GM21529 (cell line): ENCODE measurements around the gene SLC6A17.

Experiments used
- ATAC-seq: cut with Tn5 transposase; IDR thresholded peaks from one replicate; pipeline ENCODE4 v1.9.1; 2021; ENCODE audit not compliant: unreplicated experiment

SLC6A17 gene

DNA sequence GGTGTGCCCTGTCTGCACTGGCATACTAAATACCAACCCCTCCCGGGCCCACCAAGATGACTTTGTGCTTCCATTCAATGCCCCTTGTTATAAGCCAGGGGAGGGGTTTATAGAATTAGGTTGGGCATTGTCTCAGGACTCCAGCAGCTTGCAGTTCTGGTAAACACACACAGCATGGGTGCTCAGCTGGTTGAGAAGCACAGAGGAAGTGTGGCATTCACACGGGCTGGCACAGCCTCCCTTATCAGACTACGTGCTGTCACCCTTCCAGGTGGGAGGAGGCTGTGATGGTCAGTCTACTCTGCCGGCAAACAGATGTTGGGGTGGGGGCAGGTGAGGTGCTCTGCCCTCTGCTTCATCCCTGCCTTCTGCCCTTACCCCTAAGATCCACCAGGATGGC lies 15.0 kb upstream of the SLC6A17 start:
- no peak for ATAC-seq

DNA sequence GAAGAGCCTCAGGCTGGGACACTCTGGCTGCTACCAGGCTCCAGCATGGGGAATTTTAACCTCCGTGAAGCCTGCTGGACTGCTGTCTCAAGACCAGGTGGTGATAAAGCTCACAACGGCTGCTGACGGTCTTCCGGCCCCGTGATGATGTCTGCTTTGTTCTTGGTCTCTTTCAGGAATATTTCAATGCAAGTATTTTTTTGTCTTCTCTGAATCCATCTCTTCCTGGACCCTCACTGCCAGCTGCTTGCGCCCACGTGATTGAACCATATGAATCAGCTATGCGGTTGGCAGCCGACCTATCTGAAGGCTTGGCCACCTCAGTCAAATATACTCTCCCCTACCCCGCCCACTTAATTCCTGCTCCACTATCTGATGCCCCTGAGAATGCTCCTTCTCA lies 14.6 kb upstream of the SLC6A17 start:
- no peak for ATAC-seq

DNA sequence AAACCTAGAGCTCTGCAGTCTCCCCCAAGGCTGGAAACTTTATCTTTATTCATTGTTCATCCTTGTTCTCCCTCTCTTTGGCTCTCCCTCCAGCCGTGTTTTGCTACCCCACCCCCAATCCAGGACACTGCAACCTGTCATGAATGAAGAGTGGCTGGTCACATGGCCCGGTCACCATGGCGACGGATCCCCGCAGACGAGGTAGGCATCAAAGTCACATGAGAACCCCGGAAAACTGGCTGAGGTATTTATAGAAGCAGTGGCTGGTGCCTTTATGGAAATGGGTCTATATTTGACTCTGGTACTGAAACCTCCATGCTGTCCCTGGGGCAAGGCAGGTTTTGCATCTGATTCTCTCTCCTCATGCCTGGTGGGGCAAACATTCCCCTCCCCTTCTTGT lies 13.4 kb upstream of the SLC6A17 start:
- no peak for ATAC-seq

GRCh38 chr1:110138956-110139355 lies 11.3 kb upstream of the SLC6A17 start:
- ATAC-seq: no peak

DNA sequence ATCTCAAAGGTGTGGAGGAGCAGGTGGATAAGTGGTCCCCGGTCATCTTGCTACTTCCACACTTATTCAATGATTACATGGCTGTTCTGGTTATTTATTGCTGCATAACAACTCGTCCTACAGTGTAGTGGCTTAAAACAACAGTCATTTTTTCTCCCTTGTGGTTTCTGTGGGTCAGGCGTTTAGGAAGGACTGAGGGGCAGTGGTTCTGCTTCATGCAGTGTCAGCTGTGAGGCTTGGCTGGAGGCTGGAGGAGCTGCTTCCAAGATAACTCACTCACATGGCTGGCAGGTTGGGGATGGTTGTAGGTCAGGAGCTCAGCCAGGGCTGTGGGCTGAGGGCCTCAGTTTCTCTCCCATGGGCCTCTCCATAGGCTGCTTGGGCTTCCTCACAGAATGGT lies 5.9 kb upstream of the SLC6A17 start:
- ATAC-seq: no peak

GRCh38 chr1:110148961-110149360 lies 1.3 kb upstream of the SLC6A17 start:
- no peak for ATAC-seq

DNA sequence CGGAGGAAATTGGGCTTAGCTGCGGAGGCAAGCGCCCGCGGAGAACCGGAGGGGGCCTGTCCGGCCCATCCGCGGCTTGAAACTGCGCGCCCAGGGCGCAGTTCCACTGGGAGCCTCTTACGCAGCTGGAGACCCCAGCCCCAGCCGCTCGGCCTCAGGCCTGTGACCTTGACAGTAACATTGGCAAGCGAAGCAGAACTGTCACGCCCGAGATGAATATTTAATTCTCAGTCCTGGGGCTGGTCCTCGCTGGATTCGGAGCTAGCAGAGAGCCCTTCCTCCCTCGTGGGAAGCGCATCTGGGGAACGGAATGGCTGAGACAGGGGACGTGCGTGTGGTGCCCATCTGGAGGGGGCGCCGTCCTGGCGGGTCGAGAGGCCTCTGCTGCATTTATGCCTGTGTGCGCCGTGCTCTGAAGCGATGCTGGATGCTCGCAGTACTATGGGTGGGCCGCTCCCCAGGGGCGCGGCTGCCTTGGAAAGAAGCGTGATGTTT lies 928 bp downstream of the SLC6A17 start:
- no peak for ATAC-seq

GRCh38 chr1:110152133-110152785 lies 2.0 kb downstream of the SLC6A17 start:
- ATAC-seq: no peak

GRCh38 chr1:110153407-110153950 lies 3.2 kb downstream of the SLC6A17 start:
- ATAC-seq: no peak

- no peak for ATAC-seq
Measured at GRCh38 chr1:110155878-110156522, 5.7 kb downstream of the SLC6A17 start.

GRCh38 chr1:110158261-110158660 lies 8.0 kb downstream of the SLC6A17 start:
- ATAC-seq: no peak

DNA sequence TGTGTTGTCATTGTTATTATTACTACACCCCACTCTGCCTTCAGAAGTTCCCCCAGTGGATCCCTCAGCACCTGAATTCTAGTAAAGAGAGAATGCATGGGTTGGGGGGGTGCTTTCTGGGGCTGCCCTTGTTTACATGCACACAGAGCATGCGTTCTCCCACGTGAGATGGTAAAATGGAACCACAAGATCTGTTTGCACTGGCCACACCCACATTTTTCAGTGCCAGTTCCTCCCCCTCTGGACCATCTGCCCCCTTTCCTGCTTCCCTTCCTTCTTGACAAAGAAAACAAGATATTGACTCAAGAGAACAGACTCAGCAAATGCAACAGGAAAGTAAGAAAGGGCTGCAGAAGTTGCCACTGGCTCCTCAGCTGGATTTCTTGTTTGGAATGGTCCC lies 8.9 kb downstream of the SLC6A17 start:
- no peak for ATAC-seq

GRCh38 chr1:110160538-110161100 lies 10.3 kb downstream of the SLC6A17 start:
- no peak for ATAC-seq

GRCh38 chr1:110161165-110161564 lies 10.9 kb downstream of the SLC6A17 start:
- ATAC-seq: no peak

DNA sequence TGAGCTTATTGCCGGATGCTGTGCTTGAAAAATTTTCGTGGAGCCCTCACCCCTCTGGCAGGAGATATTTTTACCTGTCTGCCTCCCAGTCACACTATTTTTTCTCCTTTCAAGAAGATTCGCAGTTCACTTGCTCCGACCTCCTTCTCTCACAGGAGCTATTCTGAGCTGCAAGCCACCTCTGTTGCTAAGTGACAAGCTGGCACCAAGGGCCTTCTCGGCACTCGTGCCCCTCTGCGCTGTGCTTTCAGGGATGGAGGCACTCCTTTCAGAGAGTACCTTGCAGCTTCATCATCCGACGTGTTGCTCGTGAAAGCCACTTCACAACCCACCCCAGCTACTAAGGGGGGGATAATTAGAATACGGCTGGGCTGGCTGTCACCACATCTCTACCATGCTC lies 11.6 kb downstream of the SLC6A17 start:
- ATAC-seq: no peak

DNA sequence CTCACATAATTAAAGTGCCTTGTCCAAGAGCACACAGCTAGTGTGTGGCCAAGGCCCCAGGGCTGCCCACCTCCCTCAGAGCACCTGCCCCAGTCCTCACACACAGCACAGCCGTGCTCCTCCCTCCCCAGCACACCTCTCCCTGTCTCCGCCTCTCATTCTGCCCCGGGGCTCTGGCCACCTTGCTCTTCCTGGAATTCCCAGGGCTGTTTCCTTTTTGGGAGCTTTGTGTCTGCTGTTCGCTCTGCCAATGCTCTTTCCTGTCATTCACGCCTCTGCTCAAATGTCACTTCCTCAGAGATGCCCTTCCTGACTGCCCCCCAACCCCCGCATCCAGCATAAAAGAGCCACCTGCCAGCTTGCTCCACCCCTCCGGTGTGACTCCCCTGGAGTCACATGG lies 13.3 kb downstream of the SLC6A17 start:
- ATAC-seq: no peak

DNA sequence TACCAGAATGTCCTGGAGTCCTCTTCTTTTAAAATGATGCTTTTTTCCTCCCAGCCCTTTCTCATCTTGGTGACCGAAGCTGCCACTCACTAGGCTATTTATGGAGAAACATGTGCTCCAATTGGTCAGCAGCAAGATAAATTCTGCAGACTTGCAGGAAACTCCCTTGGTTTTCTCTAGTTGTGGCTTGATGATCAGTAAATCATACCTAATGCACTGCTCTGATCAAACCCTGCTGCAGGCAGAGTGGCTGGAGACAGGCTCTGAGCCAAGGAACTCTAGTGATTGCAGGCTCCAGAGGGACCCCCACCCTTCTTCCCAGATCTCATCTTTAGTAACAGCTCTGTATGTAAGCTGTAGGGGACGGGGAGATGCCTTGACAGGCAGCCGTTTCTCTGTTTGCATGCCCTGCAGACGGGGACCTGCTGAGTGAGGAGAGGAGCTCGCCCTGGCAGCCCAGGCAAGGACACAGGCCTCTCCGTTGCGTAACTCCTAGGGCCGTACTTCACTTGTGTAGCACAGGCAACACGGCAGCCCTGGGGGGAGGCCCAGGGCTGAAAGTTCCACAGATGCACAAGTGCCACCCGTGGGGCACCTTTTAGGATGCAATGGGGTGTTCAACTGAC lies 14.5 kb downstream of the SLC6A17 start:
- no peak for ATAC-seq

DNA sequence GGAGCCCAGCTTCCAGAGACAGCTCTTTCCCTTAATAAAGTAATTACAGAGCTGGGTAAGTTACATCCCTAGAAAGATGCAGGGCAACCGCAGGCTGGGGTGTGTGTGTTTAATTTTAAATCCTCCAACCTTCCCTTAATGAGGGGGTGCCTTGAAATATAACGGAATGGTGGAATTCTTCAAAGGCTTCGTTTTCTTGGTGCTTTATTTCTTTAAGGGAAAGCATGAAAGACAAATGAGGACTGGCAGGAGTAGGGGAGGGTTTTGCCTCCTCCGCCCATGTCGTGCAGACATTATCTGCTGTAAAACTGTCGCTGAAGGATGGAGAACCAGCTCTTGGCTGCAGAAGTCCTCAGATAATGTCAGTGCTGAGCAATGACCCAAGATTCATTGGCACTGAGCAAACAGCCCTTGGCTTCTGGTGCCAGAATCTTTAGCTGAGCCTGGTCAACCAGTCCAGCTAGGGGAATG lies 15.5 kb downstream of the SLC6A17 start:
- ATAC-seq: no peak

- ATAC-seq: no peak
Measured at GRCh38 chr1:110166861-110167260, 16.6 kb downstream of the SLC6A17 start.

- no peak for ATAC-seq
Measured at GRCh38 chr1:110170766-110171733, 20.8 kb downstream of the SLC6A17 start.
